Fibroblast of lung (primary cell): ENCODE measurements around the gene CCL16. TPM values are rescaled to one million over a fixed set of nuclear protein-coding genes. Genes with fewer than 3 reads are reported as not detected.
"Not testable (repeated sequence)": the region's sequence is repeated elsewhere in the genome, so short reads cannot be mapped to it uniquely, and the experiment has no call there.

ENCODE experiments used
- DNase-seq, 2 donors: peaks; one replicate each; pipeline versions ENCODE4 v3.0.0 to v3.0.0-alpha.2; 2010; ENCODE audit warnings: low read depth in 2 of 2
- H2AFZ ChIP-seq: 2 replicates; pipeline ENCODE4 v1.5.1; 2012; ENCODE audit warnings: low read length, control low read depth, inconsistent platforms
- H3K27ac ChIP-seq: 2 replicates; pipeline ENCODE4 v1.5.1; 2011; ENCODE audit warnings: low read length, control low read depth; ENCODE audit not compliant: insufficient read depth
- H3K27me3 ChIP-seq: 2 replicates; pipeline ENCODE4 v1.5.1; 2011; ENCODE audit warnings: mild to moderate bottlenecking, low read length; ENCODE audit not compliant: control insufficient read depth, insufficient read depth
- H3K36me3 ChIP-seq: 2 replicates; pipeline ENCODE4 v1.5.1; 2011; ENCODE audit warnings: low read length; ENCODE audit not compliant: control insufficient read depth, insufficient read depth
- H3K4me1 ChIP-seq: 2 replicates; pipeline ENCODE4 v1.5.1; 2011; ENCODE audit warnings: low read length; ENCODE audit not compliant: control insufficient read depth, insufficient read depth; ENCODE audit errors: extremely low read depth
- H3K4me2 ChIP-seq: 2 replicates; pipeline ENCODE4 v1.5.1; 2011; ENCODE audit warnings: low read length, control low read depth; ENCODE audit not compliant: insufficient read depth; ENCODE audit errors: extremely low read depth
- H3K4me3 ChIP-seq, 4 experiments: fragments of 200-600 bp in 1 of 4; sonication (generic) in 1 of 4; replicated peaks in 1 of 4; 2 replicates each; pipeline ENCODE4 v1.5.1; 2011 to 2016; ENCODE audit warnings: low read length in 4 of 4, low read depth in 3 of 4, mild to moderate bottlenecking in 3 of 4, control low read depth in 2 of 4, inconsistent platforms in 1 of 4, mixed read lengths in 1 of 4; ENCODE audit not compliant: insufficient read depth in 1 of 4; ENCODE audit errors: control extremely low read depth in 1 of 4
- H3K79me2 ChIP-seq: 2 replicates; pipeline ENCODE4 v1.5.1; 2012; ENCODE audit warnings: mild to moderate bottlenecking, low read length, inconsistent platforms; ENCODE audit not compliant: control insufficient read depth, insufficient read depth
- H3K9ac ChIP-seq: 2 replicates; pipeline ENCODE4 v1.5.1; 2011; ENCODE audit warnings: mild to moderate bottlenecking, low read length, control low read depth; ENCODE audit not compliant: insufficient read depth
- H3K9me3 ChIP-seq: 2 replicates; pipeline ENCODE4 v1.5.1; 2012; ENCODE audit warnings: low read depth, low read length; ENCODE audit not compliant: control insufficient read depth, insufficient read depth
- H4K20me1 ChIP-seq: 2 replicates; pipeline ENCODE4 v1.5.1; 2011; ENCODE audit warnings: low read length; ENCODE audit not compliant: control insufficient read depth, insufficient read depth; ENCODE audit errors: extremely low read depth
- EZH2 ChIP-seq: IDR thresholded peaks from 2 replicates; pipeline ENCODE4 v1.5.1; 2012; ENCODE audit warnings: low read length, control low read depth, mild to moderate bottlenecking; ENCODE audit errors: missing control alignments
- polyA plus RNA-seq, 2 donors: library from polyadenylated mRNA; depleted of rRNA in 1 of 2; stranded (reverse) in 1 of 2; unstranded in 1 of 2; fragments of >200 nt; gene quantifications; 2 replicates each; pipeline ENCODE4 v1.2.1, GENCODE V29; 2011 to 2012; ENCODE audit warnings: missing spikeins in 1 of 2
- total RNA-seq: library from RNA; depleted of rRNA; stranded (reverse); fragments of >200 nt; gene quantifications from 2 replicates; pipeline ENCODE4 v1.2.1, GENCODE V29; 2014
- TF ChIP-seq, protein P1 (sequence below), 2 donors: IDR thresholded peaks in 1 of 2; conservative IDR thresholded peaks in 1 of 2; 1 replicate in 1 of 2; 2 replicates in 1 of 2; pipeline ENCODE4 v1.5.1; 2011 to 2012; ENCODE audit warnings: low read length in 2 of 2, control low read depth in 1 of 2, inconsistent platforms in 1 of 2, low read depth in 1 of 2, mild to moderate bottlenecking in 1 of 2

CCL16 gene
- total and polyA plus RNA-seq, 2 donors (not counting 1 experiment from before 2014, with no cell fraction given): not detected

DNA sequence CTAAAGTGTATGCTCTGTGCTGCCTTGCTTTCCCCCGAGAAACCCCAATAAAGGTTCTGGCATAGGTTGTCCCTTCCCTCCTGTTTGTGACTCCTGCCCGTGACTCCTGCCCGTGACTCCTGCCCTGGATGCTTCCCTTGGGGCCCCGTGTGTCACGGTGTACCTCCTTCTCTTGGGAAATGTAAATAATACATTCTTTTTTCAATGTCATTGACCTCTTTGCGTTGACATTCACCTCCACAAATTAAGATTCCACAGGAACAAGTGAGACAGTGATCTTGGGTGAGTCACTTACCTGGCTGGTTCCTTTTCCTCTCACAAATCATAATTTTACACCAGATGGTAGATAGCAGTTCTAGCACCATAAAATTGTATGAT lies 19.4 kb upstream of the CCL16 start:
- Histone ChIP-seq H3K9me3 (no peaks in the 10 kb centered on the region), H3K36me3 (no peaks in the 10 kb centered on the region), H3K4me1 (no peaks in the 10 kb centered on the region), H3K79me2 (no peaks in the 10 kb centered on the region), H3K4me3 (no peak overlapping the region), H2AFZ (no peak overlapping the region), H4K20me1 (no peaks in the 10 kb centered on the region), H3K9ac (no peak overlapping the region), H3K27ac (no peak overlapping the region), H3K27me3 (no peaks in the 10 kb centered on the region), H3K4me2 (no peak overlapping the region)
- TF ChIP-seq EZH2: no peak
- TF ChIP-seq, protein P1, sequence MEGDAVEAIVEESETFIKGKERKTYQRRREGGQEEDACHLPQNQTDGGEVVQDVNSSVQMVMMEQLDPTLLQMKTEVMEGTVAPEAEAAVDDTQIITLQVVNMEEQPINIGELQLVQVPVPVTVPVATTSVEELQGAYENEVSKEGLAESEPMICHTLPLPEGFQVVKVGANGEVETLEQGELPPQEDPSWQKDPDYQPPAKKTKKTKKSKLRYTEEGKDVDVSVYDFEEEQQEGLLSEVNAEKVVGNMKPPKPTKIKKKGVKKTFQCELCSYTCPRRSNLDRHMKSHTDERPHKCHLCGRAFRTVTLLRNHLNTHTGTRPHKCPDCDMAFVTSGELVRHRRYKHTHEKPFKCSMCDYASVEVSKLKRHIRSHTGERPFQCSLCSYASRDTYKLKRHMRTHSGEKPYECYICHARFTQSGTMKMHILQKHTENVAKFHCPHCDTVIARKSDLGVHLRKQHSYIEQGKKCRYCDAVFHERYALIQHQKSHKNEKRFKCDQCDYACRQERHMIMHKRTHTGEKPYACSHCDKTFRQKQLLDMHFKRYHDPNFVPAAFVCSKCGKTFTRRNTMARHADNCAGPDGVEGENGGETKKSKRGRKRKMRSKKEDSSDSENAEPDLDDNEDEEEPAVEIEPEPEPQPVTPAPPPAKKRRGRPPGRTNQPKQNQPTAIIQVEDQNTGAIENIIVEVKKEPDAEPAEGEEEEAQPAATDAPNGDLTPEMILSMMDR (conservative IDR thresholded peaks at IDR 0.05 in 1 of 2, IDR thresholded peaks at IDR 0.05 in 1 of 2; ENCODE audit: low read depth in 1 of 2, low read length in 2 of 2): no peak
- no peak for DNase-seq

DNA sequence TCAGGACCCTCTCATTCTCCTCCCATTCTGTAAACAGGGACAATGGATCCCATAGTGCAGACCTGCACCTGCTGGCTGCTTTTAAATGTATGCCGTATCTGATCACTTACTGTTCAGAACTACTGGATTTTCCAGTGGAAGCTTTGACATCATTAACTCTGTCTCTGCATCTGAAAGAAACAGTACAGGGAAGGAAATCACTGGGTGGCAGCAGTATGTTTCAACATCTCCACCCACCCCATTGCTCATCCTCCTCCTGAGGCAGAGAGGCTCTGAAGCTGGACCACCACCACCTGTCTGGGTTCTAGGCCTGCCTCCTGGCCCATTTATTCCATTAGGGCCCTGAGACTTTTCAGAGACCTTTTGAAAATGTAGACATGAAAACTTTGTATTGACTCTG lies 17.5 kb upstream of the CCL16 start:
- Histone ChIP-seq H3K4me2 (no peak overlapping the region), H3K27me3 (no peaks in the 10 kb centered on the region), H3K9me3 (no peaks in the 10 kb centered on the region), H3K9ac (no peak overlapping the region), H3K4me1 (no peaks in the 10 kb centered on the region), H4K20me1 (no peaks in the 10 kb centered on the region), H2AFZ (no peak overlapping the region), H3K79me2 (no peaks in the 10 kb centered on the region), H3K27ac (no peak overlapping the region), H3K36me3 (no peaks in the 10 kb centered on the region), H3K4me3 (no peak overlapping the region)
- DNase-seq: no peak
- no peak for TF ChIP-seq EZH2
- TF ChIP-seq, protein P1 (conservative IDR thresholded peaks at IDR 0.05 in 1 of 2, IDR thresholded peaks at IDR 0.05 in 1 of 2; ENCODE audit: low read depth in 1 of 2, low read length in 2 of 2): no peak

DNA sequence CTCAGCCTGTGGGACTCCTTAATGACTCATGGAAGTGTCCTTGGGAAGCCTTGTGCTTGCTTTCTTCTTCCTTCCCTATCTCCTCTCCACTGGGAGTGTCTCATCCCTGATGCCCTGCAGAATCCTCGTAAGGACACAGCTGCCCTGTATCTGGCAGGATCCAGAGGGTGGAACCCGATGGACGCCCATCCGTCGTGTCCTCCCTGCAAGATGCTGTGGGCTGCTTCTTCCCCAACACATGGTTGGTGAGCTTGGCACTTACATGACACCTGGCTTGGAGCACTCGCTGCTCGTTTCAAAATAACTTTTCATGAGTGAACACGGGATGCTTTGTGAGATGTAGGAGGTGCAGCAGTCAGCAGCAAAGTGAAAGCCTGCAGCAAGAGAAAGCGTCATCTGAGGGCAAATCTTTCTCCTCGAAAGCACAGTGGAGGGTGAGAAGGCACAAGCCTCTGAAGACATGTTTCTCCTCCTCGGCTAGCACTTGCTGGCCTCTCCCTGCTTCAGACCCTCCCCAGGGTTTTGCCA lies 16.8 kb upstream of the CCL16 start:
- no peak overlapping the region for H2AFZ ChIP-seq
- H3K9me3 ChIP-seq: no peaks in the 10 kb centered on the region
- no peak overlapping the region for H3K9ac ChIP-seq
- H3K27ac ChIP-seq: no peak overlapping the region
- no peak for DNase-seq
- no peaks in the 10 kb centered on the region for H3K36me3 ChIP-seq
- H3K27me3 ChIP-seq: no peaks in the 10 kb centered on the region
- no peak for TF ChIP-seq EZH2
- TF ChIP-seq, protein P1 (conservative IDR thresholded peaks at IDR 0.05 in 1 of 2, IDR thresholded peaks at IDR 0.05 in 1 of 2; ENCODE audit: low read depth in 1 of 2, low read length in 2 of 2): no peak
- no peak overlapping the region for H3K4me3 ChIP-seq
- no peaks in the 10 kb centered on the region for H4K20me1 ChIP-seq
- no peaks in the 10 kb centered on the region for H3K79me2 ChIP-seq
- no peaks in the 10 kb centered on the region for H3K4me1 ChIP-seq
- no peak overlapping the region for H3K4me2 ChIP-seq

DNA sequence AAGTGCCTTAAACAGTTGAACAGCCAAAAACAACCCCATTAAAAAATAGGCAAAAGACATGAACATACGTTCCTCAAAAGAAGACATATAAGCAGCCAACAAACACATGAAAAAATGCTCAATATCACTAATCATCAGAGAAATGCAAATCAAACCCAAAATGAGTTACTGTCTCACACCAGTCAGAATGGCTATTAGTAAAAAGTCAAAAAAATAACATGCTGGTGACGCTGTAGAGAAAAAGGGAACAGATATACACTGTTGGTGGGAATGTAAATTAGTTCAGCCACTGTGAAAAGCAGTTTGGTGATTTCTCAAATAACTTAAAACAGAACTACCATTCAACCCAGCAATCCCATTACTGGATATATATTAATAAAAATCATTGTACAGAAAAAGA lies 14.0 kb upstream of the CCL16 start:
- not testable (repeated sequence) for H2AFZ ChIP-seq, H3K4me3 ChIP-seq, H3K27me3 ChIP-seq, H3K9me3 ChIP-seq, H3K4me1 ChIP-seq, H3K27ac ChIP-seq, H3K79me2 ChIP-seq, H3K36me3 ChIP-seq, H3K9ac ChIP-seq, H3K4me2 ChIP-seq, DNase-seq, H4K20me1 ChIP-seq
